ENCODE results near the gene AMN. TPM values are rescaled to one million over a fixed set of nuclear protein-coding genes. Genes with fewer than 3 reads are reported as not detected.
"Not testable (repeated sequence)": the region's sequence is repeated elsewhere in the genome, so short reads cannot be mapped to it uniquely, and the experiment has no call there.

AMN gene
- polyA plus RNA-seq, 3 donors: 0.09 TPM; not detected in 2

DNA sequence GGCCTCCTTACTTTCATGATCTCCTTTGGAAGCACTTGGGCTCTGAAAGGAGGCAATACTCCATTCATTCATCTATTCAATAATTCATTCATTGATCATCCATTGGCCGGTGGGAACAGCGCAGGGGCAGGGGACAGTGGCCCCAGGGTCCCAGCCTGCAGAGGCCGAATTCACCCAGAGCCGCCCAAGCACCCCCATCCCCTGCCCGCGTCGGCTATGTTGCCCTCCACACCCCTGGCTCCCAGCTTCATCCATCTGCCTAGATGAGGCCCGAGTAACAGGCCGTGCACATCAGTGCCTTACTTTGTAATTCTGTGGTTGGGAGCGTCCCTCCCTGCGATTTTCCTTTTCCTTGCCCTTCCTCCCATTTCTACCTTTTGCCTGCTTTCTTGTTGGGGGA lies 3.2 kb downstream of the AMN start:
- Histone ChIP-seq H4K20me1 (ENCODE audit: insufficient read depth, low read length) (no peaks in the 10 kb centered on the region), H3K27ac (ENCODE audit: low read depth in 1 of 2, low read length in 2 of 2) (no peak overlapping the region), H3K9ac (ENCODE audit: insufficient read depth, low read length, poor library complexity, severe bottlenecking) (no peak overlapping the region), H3K4me2 (replicated peaks; ENCODE audit: extremely low read depth, low read length, poor library complexity, severe bottlenecking) (no peak overlapping the region), H3K4me3 (replicated peaks in 1 of 3; ENCODE audit: low read depth in 2 of 3, low read length in 3 of 3) (no peak overlapping the region), H3K79me2 (ENCODE audit: insufficient read depth, low read length) (no peaks in the 10 kb centered on the region), H3K27me3 (ENCODE audit: control insufficient read depth in 2 of 2, insufficient read depth in 2 of 2, low read length in 2 of 2) (peaks cover 32 to 91% of the 10 kb centered on the region in 2 donors), H3K4me1 (ENCODE audit: control insufficient read depth in 1 of 2, insufficient read depth in 2 of 2, low read length in 2 of 2) (peaks cover 19 to 25% of the 10 kb centered on the region in 2 donors), H3K36me3 (replicated peaks in 1 of 2; ENCODE audit: control insufficient read depth in 1 of 2, insufficient read depth in 2 of 2, low read length in 2 of 2) (no peaks in the 10 kb centered on the region), H2AFZ (ENCODE audit: insufficient read depth, low read depth, low read length, poor library complexity, severe bottlenecking) (no peak overlapping the region), H3K9me3 (replicated peaks in 1 of 2; ENCODE audit: control insufficient read depth in 1 of 2, insufficient read depth in 1 of 2, low read length in 2 of 2) (peaks cover 0 to 24% of the 10 kb centered on the region in 2 donors)
- peak overlapping the region in 1 of 2 donors; percentile 12 for H3K4me3 Mint-ChIP-seq
- WGBS (ENCODE audit: insufficient coverage): 90% methylated on average over 7 of the region's 11 CpGs
- DNase-seq: no peak
- peaks cover 19% of the 10 kb centered on the region for H3K4me1 Mint-ChIP-seq
- no peak overlapping the region for H3K27ac Mint-ChIP-seq
- intact Hi-C loops (cut with micrococcal nuclease): no loop called here
- H3K9me3 Mint-ChIP-seq: peaks cover 0 to 15% (median 4%) of the 10 kb centered on the region in 7 donors
- H3K36me3 Mint-ChIP-seq: no peaks in the 10 kb centered on the region
- no peak for TF ChIP-seq CTCF (IDR thresholded peaks at IDR 0.05)
- H3K27me3 Mint-ChIP-seq (ENCODE audit: low read depth in 3 of 3): peaks cover 36 to 58% (median 55%) of the 10 kb centered on the region in 3 donors

DNA sequence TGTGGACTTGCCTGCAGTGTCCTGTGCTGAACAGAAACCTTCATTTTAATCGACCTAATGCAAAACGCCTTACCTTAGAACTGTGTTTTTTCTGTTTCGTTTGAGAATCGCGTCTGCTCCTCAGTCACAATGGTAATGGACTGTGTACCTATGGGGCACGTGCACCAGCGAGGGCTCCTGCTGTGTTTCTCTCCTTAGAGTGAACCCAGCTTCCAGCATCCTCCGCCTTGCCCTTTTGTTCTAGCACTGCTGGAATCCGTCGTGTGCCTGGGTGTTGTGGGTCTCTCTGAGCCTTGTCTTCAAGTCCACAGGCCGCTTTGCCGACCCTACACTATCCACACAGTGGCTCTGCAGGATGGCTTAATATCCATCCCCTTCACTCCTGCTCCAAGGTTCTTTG lies 3.6 kb downstream of the AMN start:
- Mint-ChIP-seq H3K9me3 (peaks cover 0 to 15% (median 4%) of the 10 kb centered on the region in 7 donors), H3K27ac (no peak overlapping the region), H3K4me3 (peak overlapping the region in 1 of 2 donors; percentile 39), H3K36me3 (no peaks in the 10 kb centered on the region), H3K27me3 (ENCODE audit: low read depth in 3 of 3) (peaks cover 40 to 63% (median 60%) of the 10 kb centered on the region in 3 donors), H3K4me1 (peaks cover 19% of the 10 kb centered on the region)
- Histone ChIP-seq H3K4me2 (replicated peaks; ENCODE audit: extremely low read depth, low read length, poor library complexity, severe bottlenecking) (no peak overlapping the region), H2AFZ (ENCODE audit: insufficient read depth, low read depth, low read length, poor library complexity, severe bottlenecking) (no peak overlapping the region), H3K27me3 (ENCODE audit: control insufficient read depth in 2 of 2, insufficient read depth in 2 of 2, low read length in 2 of 2) (peaks cover 34 to 93% of the 10 kb centered on the region in 2 donors), H3K9me3 (replicated peaks in 1 of 2; ENCODE audit: control insufficient read depth in 1 of 2, insufficient read depth in 1 of 2, low read length in 2 of 2) (peaks cover 0 to 23% of the 10 kb centered on the region in 2 donors), H3K27ac (ENCODE audit: low read depth in 1 of 2, low read length in 2 of 2) (no peak overlapping the region), H3K79me2 (ENCODE audit: insufficient read depth, low read length) (no peaks in the 10 kb centered on the region), H3K9ac (ENCODE audit: insufficient read depth, low read length, poor library complexity, severe bottlenecking) (no peak overlapping the region), H4K20me1 (ENCODE audit: insufficient read depth, low read length) (no peaks in the 10 kb centered on the region), H3K4me3 (replicated peaks in 1 of 3; ENCODE audit: low read depth in 2 of 3, low read length in 3 of 3) (no peak overlapping the region), H3K4me1 (ENCODE audit: control insufficient read depth in 1 of 2, insufficient read depth in 2 of 2, low read length in 2 of 2) (peaks cover 19 to 25% of the 10 kb centered on the region in 2 donors), H3K36me3 (replicated peaks in 1 of 2; ENCODE audit: control insufficient read depth in 1 of 2, insufficient read depth in 2 of 2, low read length in 2 of 2) (no peaks in the 10 kb centered on the region)
- intact Hi-C loops (cut with micrococcal nuclease): no loop called here
- no peak for DNase-seq
- TF ChIP-seq CTCF (IDR thresholded peaks at IDR 0.05): no peak
- 79% methylated on average over 7 of the region's 12 CpGs for WGBS (ENCODE audit: insufficient coverage)

- Mint-ChIP-seq H3K4me1 (peaks cover 19% of the 10 kb centered on the region), H3K27me3 (ENCODE audit: low read depth in 3 of 3) (peaks cover 47 to 70% (median 67%) of the 10 kb centered on the region in 3 donors), H3K4me3 (peak overlapping the region in 1 of 2 donors; percentile 92), H3K9me3 (peaks cover 0 to 15% (median 4%) of the 10 kb centered on the region in 7 donors)
- Histone ChIP-seq H3K27me3 (ENCODE audit: control insufficient read depth in 2 of 2, insufficient read depth in 2 of 2, low read length in 2 of 2) (peaks cover 34 to 93% of the 10 kb centered on the region in 2 donors), H3K4me1 (ENCODE audit: control insufficient read depth in 1 of 2, insufficient read depth in 2 of 2, low read length in 2 of 2) (peaks cover 19 to 25% of the 10 kb centered on the region in 2 donors), H3K9me3 (replicated peaks in 1 of 2; ENCODE audit: control insufficient read depth in 1 of 2, insufficient read depth in 1 of 2, low read length in 2 of 2) (peaks cover 0 to 26% of the 10 kb centered on the region in 2 donors)
- H3K4me2 ChIP-seq (replicated peaks; ENCODE audit: extremely low read depth, low read length, poor library complexity, severe bottlenecking); H4K20me1 ChIP-seq (ENCODE audit: insufficient read depth, low read length); intact Hi-C loops (cut with micrococcal nuclease); H3K27ac Mint-ChIP-seq; H3K27ac ChIP-seq (ENCODE audit: low read depth in 1 of 2, low read length in 2 of 2); H3K36me3 ChIP-seq (replicated peaks in 1 of 2; ENCODE audit: control insufficient read depth in 1 of 2, insufficient read depth in 2 of 2, low read length in 2 of 2); H2AFZ ChIP-seq (ENCODE audit: insufficient read depth, low read depth, low read length, poor library complexity, severe bottlenecking); H3K79me2 ChIP-seq (ENCODE audit: insufficient read depth, low read length); H3K9ac ChIP-seq (ENCODE audit: insufficient read depth, low read length, poor library complexity, severe bottlenecking); H3K36me3 Mint-ChIP-seq; DNase-seq; H3K4me3 ChIP-seq (replicated peaks in 1 of 3; ENCODE audit: low read depth in 2 of 3, low read length in 3 of 3): not testable (repeated sequence)
- 100% methylated on average over 2 of the region's 10 CpGs for WGBS (ENCODE audit: insufficient coverage)
These were observed 4.4 kb downstream of the AMN start for GRCh38 chr14:102926840-102927239.

Data from CD14-positive monocyte (primary cell).